Measurements from ENCODE around the gene SMIM21. TPM values are rescaled to one million over a fixed set of nuclear protein-coding genes. Genes with fewer than 3 reads are reported as not detected.

SMIM21 gene
- total and polyA plus RNA-seq, 8 donors = not detected

DNA sequence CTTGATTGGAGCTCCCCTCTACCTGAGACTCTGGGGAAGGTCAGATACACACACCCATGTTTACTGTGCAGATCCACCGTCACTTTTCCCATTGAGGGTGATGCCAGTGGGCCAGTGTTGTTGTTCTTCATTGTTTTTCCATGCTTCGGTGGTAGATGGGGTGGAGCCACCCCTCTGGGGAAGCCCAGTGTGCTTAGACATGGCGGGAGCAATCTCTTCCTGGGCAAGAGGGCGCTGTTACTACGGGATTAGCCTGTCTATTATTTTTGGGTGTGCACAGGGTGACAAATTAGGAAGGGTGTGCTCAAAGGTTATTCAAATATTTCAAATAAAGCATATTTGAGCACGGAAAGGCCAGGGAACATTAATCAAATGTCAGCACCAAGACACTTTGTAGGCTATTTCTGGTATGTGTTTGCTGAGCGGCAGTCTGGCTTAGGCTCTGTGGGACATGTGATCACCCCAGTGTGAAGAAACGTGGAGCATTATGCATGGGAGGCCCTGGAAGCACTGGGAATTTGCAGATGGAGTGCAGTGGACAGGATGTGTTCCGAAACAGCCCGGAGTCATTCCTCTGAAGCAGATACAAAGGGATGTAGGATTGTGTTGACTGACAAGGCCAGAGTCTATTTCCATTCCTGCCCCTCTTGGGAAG lies 34.8 kb upstream of the SMIM21 start:
- intact Hi-C loops (cut with DNase I) = no loop called here
- ATAC-seq = no peak

DNA sequence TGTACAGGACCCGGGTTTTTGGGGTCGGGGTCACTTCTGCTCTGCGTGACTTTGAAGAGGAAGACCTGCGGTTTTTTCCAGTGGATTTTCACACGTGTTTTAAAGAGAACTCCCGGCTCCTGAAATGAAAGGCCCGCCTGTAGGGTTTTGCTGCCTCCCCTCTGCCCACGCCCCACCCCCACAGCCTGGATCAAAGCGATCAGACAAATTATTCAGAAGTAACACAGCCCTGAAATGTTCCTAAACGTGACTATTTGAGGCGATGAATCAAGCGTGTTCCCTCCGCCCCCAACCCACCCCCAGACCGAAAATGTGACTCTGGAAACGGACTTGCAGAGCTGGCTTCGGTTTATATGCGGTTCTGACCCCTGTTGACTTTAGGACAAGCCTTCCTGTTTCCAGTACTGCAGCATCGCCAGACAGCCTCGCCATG lies 28.7 kb upstream of the SMIM21 start:
- Histone ChIP-seq H3K4me1 (peaks cover 2 to 15% of the 10 kb centered on the region in 2 donors), H3K27me3 (peaks cover 12 to 60% of the 10 kb centered on the region in 2 donors), H3K9me3 (peaks cover 0 to 12% of the 10 kb centered on the region in 2 donors), H3K36me3 (no peaks in the 10 kb centered on the region), H3K27ac (no peak overlapping the region), H3K4me3 (peak overlapping the region; percentile 33 to 39)
- ATAC-seq = no peak
- intact Hi-C loops (cut with DNase I) = no loop called here
- no peak for TF ChIP-seq CTCF (IDR thresholded peaks at IDR 0.05)
- no peak for DNase-seq

More for the DNA sequence above, 34.8 kb upstream of the SMIM21 start:
- no peak for TF ChIP-seq CTCF (IDR thresholded peaks at IDR 0.05)
- H3K9me3 ChIP-seq = peaks cover 0 to 12% of the 10 kb centered on the region in 2 donors
- no peaks in the 10 kb centered on the region for H3K36me3 ChIP-seq
- DNase-seq = no peak
- H3K27me3 ChIP-seq = peaks cover 0 to 9% of the 10 kb centered on the region in 2 donors
- H3K4me3 ChIP-seq = no peak overlapping the region
- H3K27ac ChIP-seq = no peak overlapping the region
- H3K4me1 ChIP-seq = no peaks in the 10 kb centered on the region

DNA sequence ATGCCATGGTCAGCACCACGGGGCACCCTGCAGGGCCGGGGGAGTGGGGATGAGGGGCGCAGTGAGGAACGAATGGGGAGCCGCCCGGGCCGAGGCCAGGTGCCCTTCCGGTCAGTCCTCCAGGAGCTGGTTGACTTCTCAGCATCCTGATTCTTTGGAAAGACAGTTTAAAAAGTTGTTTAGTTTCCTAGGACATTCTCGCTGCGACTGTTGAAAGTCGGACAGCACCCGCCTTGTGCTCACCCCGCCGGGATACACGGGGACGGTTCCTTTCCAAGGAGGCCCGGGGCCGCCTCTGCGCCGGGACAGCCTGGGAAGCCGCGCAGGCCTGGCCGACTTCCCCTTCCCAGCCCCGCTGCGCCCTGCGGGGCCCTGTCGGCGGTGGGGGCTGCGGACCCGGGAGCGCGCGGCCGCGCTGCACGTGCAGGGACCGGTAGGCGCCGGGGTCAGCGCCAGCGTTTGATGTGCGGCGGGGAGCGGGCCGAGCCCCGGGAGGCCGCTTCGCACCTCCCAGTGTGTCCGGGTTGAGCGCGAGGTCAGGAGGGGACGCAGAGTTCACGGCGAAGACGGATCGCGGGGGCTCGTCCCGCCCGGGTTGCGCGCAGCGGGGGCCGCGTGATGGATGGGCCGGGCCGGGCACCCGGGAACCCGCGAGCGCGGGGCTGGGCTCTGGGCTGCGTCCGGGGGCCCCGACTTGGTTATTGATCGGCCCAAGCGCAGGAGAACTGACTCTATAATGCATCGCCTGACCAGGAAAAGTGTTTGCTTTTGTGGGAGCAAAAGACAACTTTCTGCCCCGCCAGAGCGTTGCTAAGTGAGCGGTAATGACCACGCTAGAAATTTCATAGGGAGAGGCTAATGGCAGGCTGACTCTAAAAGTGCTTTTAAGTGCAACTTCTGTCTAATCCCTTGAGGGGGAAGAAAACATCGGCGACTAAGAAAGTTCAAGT lies 28.0 kb upstream of the SMIM21 start:
- Histone ChIP-seq H3K36me3 (no peaks in the 10 kb centered on the region), H3K27me3 (peaks cover 12 to 60% of the 10 kb centered on the region in 2 donors), H3K4me1 (peaks cover 2 to 15% of the 10 kb centered on the region in 2 donors), H3K9me3 (peaks cover 0 to 12% of the 10 kb centered on the region in 2 donors), H3K27ac (no peak overlapping the region), H3K4me3 (peak overlapping the region; percentile 33 to 39)
- intact Hi-C loops (cut with DNase I) = no loop called here
- DNase-seq = peak in 3 of 4 donors; percentile 57 to 75 (median 64)
- no peak for TF ChIP-seq CTCF (IDR thresholded peaks at IDR 0.05)
- peak; percentile 63 for ATAC-seq

DNA sequence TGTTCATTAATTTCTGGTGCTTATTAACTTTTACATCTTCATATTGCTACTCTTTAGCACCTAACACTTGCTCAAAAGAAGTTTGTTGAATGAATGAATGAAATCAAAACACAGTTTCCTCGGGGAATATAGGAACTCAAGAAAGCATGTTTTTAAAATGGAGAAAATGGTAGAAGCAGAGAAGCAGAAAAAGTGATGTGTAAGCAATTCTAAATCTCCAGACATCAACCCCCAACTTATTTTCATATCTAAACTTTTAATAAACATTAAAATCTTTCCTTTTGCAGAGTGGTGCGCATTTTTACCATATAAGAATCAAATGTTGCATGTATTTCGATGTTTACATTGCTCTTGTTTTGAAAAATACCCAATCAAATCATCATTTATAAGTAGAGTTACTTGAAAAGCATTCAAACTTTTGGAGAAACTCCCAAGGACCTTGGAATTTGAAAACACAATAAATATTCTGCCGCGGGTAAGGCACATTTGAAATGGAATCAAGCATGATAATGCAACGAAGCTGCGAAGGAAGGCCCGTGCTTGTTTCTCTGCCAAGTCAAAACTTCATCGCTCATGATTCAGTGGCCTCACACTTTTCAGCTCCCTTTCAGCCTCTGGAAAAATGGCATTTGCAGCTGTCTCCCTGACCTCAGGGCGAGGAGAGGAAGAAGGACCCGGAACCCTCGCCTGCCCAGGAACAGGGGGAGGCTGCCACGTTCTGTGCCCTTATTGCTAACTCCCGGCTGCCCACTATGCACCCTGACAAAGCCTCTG lies 26.7 kb upstream of the SMIM21 start:
- peaks cover 0 to 10% of the 10 kb centered on the region in 2 donors for H3K9me3 ChIP-seq
- intact Hi-C loops (cut with DNase I) = no loop called here
- peaks cover 12 to 60% of the 10 kb centered on the region in 2 donors for H3K27me3 ChIP-seq
- DNase-seq (peak in 2 of 4 donors; percentile 64 to 67), ATAC-seq (no peak)
- H3K36me3 ChIP-seq = no peaks in the 10 kb centered on the region
- no peak overlapping the region for H3K27ac ChIP-seq
- no peak for TF ChIP-seq CTCF (IDR thresholded peaks at IDR 0.05)
- H3K4me1 ChIP-seq = peaks cover 2 to 15% of the 10 kb centered on the region in 2 donors
- no peak overlapping the region for H3K4me3 ChIP-seq

Data from left lung (tissue), 10 donors.